Measurements from ENCODE around the gene GIT1.

- no peak for TF ChIP-seq CTCF (IDR thresholded peaks at IDR 0.05)
- TF ChIP-seq POLR2AphosphoS5 (IDR thresholded peaks at IDR 0.05): no peak
- TF ChIP-seq EP300 (IDR thresholded peaks at IDR 0.05): no peak
Observed at GRCh38 chr17:29587591-29587990, 1.9 kb downstream of the GIT1 start.
